NCI-H82 (cell line): Measurements from ENCODE around the gene BARHL1.

Experiments used
- DNase-seq: peaks from one replicate; lab custom pipeline; 2025; lab: John Stamatoyannopoulos, UW

Gene BARHL1

GRCh38 chr9:132587592-132587955, 5.2 kb downstream of the BARHL1 start:
- DNase-seq, result no peak

GRCh38 chr9:132588098-132588497, 5.7 kb downstream of the BARHL1 start:
- DNase-seq, result no peak

GRCh38 chr9:132588501-132589147, 6.2 kb downstream of the BARHL1 start:
- no peak for DNase-seq

DNA sequence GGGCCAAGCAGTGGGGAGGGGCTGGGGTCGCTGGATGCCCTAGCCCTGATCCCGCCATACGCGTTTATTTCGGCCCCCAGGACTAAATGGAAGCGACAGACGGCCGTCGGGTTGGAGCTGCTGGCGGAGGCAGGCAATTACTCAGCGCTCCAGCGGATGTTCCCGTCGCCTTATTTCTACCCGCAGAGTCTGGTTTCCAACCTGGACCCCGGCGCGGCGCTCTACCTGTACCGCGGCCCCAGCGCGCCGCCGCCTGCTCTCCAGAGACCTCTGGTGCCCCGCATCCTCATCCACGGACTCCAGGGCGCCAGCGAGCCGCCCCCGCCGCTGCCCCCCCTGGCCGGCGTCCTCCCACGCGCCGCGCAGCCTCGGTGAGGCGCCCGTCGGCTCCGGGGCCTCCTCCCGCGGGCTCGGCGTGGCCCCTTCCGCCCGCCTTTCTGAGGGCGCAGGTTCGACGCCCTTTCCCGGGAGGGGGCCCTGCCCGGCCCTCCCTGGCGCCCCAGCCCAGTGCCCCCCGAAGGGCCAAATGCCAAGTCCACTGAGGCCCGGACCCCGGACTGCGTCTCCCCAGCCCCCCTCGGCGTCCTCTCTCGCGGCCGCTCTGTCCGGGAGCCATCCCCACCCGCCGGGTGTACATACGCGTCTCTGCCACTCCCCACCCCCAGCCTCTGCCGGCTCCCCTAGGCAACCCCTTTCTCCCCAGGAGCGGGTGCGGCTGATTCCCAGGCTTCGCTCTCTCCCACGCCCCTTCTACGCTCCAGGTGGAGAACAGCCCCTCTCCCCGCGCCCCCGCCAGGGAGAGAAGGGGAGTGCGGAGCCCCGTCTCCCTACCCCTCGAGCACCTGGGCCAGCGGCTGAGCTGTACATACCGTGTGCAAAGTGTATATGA, 7.0 kb downstream of the BARHL1 start:
- DNase-seq, result peak; percentile 26

DNA sequence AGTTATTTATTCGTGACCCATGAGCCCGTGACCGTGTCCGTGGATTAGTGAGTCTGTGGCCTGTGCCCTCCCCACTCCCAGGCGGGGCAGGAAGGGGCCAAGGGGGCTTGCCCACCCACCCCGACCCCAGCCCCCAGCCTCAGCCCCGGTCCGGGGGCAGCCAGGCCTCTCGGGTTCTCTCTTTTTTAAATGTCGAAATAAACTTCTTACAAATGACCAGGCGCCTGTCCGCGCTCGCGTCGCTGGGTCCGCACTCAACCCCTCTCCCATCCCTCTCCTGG, 7.6 kb downstream of the BARHL1 start:
- no peak for DNase-seq

DNA sequence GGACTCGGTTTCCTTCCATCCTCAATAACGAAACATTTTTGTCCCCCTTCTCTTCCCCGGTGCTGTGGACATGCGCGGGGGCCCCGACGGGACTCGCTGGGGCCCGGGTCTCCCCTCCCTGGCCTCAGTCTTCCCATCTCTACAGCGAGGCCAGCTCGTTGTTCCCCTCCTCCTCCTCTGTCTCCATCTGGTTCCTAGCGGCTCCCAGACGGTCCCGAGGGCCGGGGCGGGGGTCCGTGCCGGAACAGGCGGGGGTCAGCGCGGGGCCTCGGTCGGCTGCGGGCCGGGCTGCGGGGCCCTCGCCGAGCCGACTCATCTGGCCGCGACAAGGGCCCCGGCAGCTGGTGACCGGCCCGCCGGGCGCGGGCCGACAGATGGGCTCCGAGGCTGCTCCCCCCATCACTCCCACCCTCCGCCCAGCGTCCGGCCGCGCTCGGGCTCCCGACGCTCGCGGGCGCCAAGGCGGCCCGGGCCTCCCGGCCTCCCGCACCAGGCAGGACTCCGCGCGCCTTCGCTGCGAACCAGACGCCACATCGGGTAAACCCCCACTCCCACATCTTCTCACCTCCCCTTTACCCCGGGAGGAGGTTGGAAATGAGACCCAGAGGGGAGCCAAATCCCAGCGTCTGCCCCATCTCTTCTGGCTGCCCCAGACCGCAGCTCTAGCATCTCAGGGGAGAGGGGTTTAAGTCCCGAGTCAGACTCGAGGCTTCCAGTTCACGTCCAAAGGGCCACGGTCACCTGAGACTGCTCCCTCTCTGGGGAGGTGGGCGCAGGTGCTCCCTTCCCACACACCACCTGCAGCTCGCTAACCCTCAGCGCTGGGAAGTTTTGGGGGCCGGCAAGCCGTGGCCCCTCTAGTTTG, 8.1 kb downstream of the BARHL1 start:
- peak; percentile 66 for DNase-seq

- DNase-seq, result peak; percentile 79
Observed at GRCh38 chr9:132591244-132591643, 8.8 kb downstream of the BARHL1 start.

GRCh38 chr9:132591751-132592314, 9.4 kb downstream of the BARHL1 start:
- DNase-seq, result peak; percentile 62

DNA sequence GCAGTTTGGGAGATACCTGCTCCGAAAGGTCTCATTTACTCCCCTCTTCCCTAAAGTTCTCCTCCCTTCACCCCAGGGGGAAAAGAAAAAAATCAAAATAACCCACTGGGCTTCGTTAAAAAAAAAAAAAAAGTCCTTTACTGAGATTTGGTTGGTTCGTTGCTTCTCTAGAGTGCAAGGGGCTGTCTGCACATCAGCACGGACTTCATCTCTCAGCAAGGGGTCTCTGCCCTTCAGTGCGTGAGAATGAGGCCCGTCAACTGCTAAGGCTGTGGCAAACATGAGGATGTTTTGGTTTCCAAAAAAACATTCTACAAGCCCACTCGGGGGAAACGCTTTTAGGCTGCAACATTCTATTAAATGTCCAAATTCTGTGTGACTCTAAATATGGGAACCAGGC, 10.0 kb downstream of the BARHL1 start:
- DNase-seq, result no peak

GRCh38 chr9:132594412-132594811, 12.0 kb downstream of the BARHL1 start:
- DNase-seq, result no peak

DNA sequence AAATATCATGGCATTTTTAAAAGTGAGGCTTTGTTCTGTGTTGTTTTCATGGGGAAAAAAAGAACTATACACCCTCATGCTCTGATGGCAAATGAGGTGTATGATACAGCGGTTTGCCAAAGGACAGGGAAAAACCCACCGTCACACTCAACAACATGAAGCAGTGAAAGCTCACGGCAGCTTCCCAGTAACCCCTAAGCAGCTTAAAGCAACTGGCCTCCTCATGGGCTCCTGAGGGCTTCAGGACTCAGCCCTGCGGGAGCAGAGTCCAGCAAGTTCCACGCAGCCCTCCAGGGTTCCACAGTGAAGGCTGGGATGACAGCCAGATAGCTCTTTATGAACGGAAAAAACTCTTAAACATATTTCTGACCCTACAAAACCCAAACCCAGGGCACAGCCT, 12.9 kb downstream of the BARHL1 start:
- DNase-seq, result peak; percentile 28

DNA sequence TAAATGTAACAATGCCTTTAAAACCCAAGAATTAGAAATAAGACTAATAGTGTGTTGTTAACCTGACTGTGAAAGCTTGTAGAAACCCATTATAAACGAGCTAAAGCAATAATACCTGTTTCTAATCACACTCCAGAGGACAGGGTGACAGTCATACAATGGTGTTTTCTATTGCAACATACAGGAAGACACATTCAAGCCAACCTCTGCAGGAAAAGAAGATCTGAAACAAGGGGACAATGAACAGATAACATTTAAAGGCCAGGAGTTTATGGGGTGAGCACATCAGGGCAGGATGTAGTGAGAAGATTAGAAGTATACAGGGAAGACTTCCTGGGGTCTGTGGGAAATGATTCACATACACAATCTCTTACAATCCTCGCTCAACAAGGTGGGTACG, 13.8 kb downstream of the BARHL1 start:
- no peak for DNase-seq

- no peak for DNase-seq
Observed at GRCh38 chr9:132597073-132597775, 14.8 kb downstream of the BARHL1 start.

- no peak for DNase-seq
Observed at GRCh38 chr9:132600326-132600984, 18.0 kb downstream of the BARHL1 start.

GRCh38 chr9:132602207-132602606, 19.8 kb downstream of the BARHL1 start:
- no peak for DNase-seq

GRCh38 chr9:132605387-132605786, 23.0 kb downstream of the BARHL1 start:
- DNase-seq, result no peak

DNA sequence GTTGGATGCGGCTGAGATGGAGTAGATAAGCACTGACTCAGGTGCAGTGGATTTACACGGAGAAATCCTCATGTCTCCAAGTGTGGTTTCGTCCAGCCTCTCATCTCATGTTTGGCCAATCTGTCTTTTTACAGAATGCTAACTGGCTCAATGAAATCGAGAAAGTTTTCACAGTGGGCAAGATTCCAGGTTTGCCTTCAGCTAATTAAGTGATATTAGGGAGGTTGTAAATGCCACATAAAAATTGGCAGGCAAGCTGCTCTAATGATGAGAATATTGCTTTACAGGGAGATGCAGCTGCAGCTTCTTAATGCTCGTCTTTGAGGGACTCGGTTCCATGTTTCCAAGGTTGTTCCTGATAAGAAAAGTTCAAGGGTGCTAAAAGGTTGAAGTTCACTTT, 23.7 kb downstream of the BARHL1 start:
- no peak for DNase-seq

GRCh38 chr9:132609184-132609583, 26.8 kb downstream of the BARHL1 start:
- DNase-seq, result peak; percentile 65

GRCh38 chr9:132609829-132610228, 27.4 kb downstream of the BARHL1 start:
- DNase-seq, result no peak

DNA sequence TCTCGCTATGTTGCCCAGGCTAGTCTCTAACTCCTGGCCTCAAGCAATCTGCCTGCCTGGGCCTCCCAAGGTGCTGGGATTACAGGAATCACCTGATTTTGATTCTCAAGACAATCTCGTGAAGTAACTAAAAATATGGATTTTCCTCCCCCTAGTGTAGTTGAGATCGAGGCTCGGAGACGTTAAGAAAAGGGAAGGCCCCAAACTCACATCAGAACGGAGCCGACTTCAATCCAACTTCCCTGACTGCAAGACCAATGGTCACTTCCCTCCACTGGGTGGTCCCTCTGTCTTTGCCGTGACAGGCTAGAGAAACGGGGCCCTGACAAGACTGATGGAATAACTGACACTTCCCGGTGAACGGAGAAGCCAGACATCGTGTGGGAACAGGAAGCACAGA, 28.3 kb downstream of the BARHL1 start:
- no peak for DNase-seq

- no peak for DNase-seq
Observed at GRCh38 chr9:132614324-132614723, 31.9 kb downstream of the BARHL1 start.
